GM19372 (cell line): ENCODE data around the gene PDZRN4.
"Not testable (repeated sequence)": the region's sequence is repeated elsewhere in the genome, so short reads cannot be mapped to it uniquely, and the experiment has no call there.

ENCODE experiments used
- ATAC-seq: cut with Tn5 transposase; IDR thresholded peaks from one replicate; pipeline ENCODE4 v1.9.1; 2021; ENCODE audit warnings: mild to moderate bottlenecking, low read depth, moderate library complexity; ENCODE audit not compliant: unreplicated experiment

Gene PDZRN4

GRCh38 chr12:41537522-41537921, 349.4 kb downstream of the PDZRN4 start:
- no peak for ATAC-seq

GRCh38 chr12:41545761-41546160, 357.6 kb downstream of the PDZRN4 start:
- ATAC-seq = no peak

GRCh38 chr12:41547071-41547470, 359.0 kb downstream of the PDZRN4 start:
- ATAC-seq = not testable (repeated sequence)

- no peak for ATAC-seq
Observed at GRCh38 chr12:41548926-41549325, 360.8 kb downstream of the PDZRN4 start.

GRCh38 chr12:41552588-41552987, 364.5 kb downstream of the PDZRN4 start:
- ATAC-seq = no peak

GRCh38 chr12:41556176-41556575, 368.1 kb downstream of the PDZRN4 start:
- no peak for ATAC-seq

- ATAC-seq = no peak
Observed at GRCh38 chr12:41557344-41557743, 369.2 kb downstream of the PDZRN4 start.

GRCh38 chr12:41558671-41559070, 370.6 kb downstream of the PDZRN4 start:
- no peak for ATAC-seq

GRCh38 chr12:41563051-41563450, 374.9 kb downstream of the PDZRN4 start:
- ATAC-seq = no peak

GRCh38 chr12:41564816-41565215, 376.7 kb downstream of the PDZRN4 start:
- no peak for ATAC-seq

GRCh38 chr12:41566703-41567102, 378.6 kb downstream of the PDZRN4 start:
- no peak for ATAC-seq

GRCh38 chr12:41573445-41573844, 385.3 kb downstream of the PDZRN4 start:
- ATAC-seq = no peak

- ATAC-seq = no peak
Observed at GRCh38 chr12:41576925-41577324, 388.8 kb downstream of the PDZRN4 start.

GRCh38 chr12:41577995-41578394, 389.9 kb downstream of the PDZRN4 start:
- no peak for ATAC-seq

- ATAC-seq = no peak
Observed at GRCh38 chr12:41585784-41586183, 397.7 kb downstream of the PDZRN4 start.

GRCh38 chr12:41587574-41587973, 399.5 kb downstream of the PDZRN4 start:
- ATAC-seq = no peak

GRCh38 chr12:41589878-41590277, 401.8 kb downstream of the PDZRN4 start:
- no peak for ATAC-seq

GRCh38 chr12:41596190-41596589, 408.1 kb downstream of the PDZRN4 start:
- ATAC-seq = no peak

- no peak for ATAC-seq
Observed at GRCh38 chr12:41604830-41605229, 416.7 kb downstream of the PDZRN4 start.

- no peak for ATAC-seq
Observed at GRCh38 chr12:41605545-41606305, 417.6 kb downstream of the PDZRN4 start.

- ATAC-seq = no peak
Observed at GRCh38 chr12:41606468-41607445, 418.6 kb downstream of the PDZRN4 start.
